ENCODE data around the gene FGF10.

The FGF10 gene

DNA sequence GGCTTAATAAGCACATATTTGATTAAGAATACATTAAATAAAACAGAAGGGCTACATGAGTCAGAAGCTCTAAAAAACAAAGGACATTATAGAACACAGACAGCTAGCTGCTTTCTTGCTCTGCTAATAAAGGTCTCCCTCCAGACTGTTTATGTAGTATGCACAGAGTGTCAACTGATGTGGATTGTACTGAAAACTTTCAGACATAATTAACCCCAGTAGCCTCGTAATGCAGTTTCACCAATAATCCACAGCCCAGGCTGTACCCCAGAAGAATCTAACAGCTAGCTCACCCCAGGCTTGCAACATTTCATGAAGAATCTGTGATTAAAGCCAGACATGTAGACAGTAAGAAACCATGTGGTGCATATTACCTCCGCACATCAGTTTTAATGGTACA lies 30.8 kb downstream of the FGF10 start:
- in situ Hi-C loops (cut with MboI; ENCODE audit: low sequenced_read_pairs), result no loop called here

DNA sequence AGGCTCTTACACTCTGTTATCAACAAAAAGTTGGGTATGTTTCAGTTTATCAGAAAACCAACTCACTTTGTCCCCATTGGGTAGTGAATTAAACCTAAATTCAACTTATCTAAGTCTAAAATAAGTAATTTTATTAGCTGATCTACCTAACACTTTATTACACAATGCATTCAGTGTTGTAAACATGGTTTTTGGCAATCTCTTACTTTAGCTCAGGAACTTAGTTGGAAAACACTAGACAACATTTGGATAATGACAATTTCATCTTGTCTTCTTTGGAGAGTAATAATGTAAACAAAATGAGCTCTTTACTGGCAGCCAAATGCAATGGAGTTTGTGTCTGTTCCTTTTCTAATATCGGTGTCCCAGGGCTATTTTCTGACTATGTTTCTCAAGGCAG lies 33.0 kb downstream of the FGF10 start:
- in situ Hi-C loops (cut with MboI; ENCODE audit: low sequenced_read_pairs), result no loop called here

DNA sequence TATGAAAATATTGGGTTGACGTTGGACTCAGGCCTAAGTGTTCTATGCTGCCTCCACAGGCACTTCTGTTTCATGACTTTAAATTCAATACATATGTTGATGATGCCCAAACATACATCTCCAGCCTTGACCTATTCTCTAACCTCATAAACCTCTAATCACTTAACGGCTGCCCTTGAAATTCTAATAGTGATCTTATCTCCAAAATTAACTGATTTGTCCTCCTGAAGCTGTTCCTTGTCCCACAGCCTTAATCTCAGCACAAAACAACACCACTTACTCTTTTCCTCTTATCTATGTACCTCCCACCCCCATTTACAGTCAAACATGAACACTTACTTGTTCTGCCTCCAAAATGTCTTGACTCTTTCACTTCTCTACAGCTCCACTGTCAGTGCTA lies 43.3 kb downstream of the FGF10 start:
- in situ Hi-C loops (cut with MboI; ENCODE audit: low sequenced_read_pairs), result no loop called here

DNA sequence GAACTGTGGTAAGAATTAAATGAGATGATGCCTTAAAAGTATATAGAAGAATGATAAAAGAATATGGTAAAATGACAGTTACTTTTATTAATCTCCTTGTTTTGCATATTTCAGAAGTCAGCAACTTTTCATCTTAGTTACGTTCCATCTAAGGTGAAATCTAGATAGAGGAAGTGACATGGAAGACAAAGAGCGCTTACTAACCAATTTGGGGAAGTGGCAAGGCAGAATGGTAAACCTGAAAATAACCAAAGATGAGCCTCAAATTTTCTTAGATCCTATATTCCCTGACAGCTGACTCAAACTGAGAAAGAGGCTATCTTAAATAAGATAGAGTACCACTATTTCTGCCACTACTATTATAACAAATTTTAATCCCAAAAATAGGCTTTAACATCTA lies 52.5 kb downstream of the FGF10 start:
- in situ Hi-C loops (cut with MboI; ENCODE audit: low sequenced_read_pairs), result no loop called here

DNA sequence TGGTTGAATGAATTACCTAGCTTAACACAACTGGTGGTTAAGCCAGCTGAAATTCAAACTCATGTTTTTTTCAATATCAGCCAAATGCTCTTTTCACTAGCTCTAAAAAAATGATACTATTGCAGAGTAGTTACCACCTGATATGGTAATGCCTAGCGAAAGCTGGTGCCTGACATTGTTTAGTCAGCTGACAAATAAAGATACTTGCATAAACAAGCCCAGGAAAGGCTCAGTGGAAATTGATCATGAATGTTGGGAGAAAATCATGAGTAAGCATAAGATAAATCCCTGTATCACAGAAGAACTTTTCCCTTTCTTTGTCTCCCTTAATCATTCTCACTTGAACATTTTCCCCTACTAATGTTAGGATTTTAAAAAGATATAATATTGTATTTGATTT lies 54.6 kb downstream of the FGF10 start:
- in situ Hi-C loops (cut with MboI; ENCODE audit: low sequenced_read_pairs), result no loop called here

DNA sequence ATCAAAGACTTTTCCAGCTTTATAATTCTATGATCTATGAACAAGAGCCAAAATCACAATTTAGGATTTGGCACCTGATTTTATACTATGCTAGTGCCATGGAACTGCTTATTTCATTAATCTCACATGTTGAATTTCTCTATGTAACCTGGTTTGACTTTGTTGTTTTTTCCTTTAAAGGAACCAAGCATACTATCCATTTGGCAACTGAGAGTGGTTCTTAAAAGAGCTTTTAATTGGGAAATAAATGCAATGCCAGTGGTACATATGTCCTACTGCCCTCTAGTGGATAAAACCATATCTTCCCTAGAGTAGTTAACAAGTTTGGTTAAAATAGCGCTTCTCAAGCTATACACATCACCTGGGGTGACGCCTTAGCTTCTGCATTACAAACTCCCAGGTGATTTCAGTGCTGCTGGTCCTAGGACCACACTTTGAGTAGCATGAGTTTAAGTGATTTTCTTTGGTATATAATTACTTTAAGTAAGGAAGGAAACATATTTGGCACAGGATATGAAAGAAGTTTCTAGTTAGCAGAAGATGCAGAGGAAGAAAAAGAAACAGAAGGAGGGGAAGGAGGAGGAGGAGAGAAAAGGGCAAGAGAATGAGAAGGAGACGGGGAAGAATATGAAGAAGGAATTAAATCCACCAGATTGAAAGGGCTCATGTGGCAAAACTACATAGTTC lies 56.8 kb downstream of the FGF10 start:
- in situ Hi-C loops (cut with MboI; ENCODE audit: low sequenced_read_pairs), result no loop called here

DNA sequence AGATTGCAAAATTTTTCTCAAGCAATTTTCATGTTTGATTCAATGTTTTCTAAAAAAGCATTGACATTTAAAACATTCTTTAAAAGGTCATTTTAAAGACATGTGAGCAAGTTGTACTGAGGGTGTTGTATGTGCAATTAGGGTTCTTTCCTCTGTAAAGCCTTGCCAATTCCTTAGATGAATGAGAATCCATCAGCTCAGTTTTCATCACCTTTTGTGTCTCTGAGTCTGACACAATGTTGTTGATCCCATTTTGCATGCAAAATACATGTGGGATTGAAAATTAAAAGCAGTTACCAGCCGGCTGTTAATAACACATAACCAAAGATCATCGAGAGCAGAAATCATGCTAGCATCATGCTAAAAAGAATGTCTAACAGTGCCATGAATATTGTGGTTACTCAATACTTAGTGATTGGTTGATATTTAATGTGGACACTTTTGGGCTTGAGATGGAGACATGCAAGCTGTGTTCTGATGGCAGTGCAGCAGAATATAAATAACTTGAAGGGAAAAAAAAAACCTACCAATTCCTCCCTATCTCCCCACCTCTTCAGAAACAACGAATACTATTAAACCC lies 57.7 kb downstream of the FGF10 start:
- in situ Hi-C loops (cut with MboI; ENCODE audit: low sequenced_read_pairs), result no loop called here

DNA sequence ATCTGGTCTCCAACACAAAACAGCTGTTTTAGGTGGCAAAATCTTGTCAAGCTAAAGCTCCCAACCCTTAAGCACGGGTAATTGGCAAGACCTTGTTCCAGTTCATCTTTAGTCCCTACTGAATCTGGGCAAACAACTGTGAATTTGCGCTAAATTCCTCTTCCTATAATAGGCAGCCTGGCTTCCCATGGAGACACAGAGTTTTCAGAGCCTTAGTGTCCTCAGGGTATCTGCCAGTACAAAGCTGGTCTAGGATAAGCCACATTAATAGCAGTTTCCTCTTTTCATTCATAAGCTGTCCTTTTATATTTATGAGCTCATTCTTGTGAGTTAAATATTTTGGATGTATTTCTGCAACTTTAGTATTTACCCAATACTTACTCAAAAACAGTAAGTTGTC lies 59.5 kb downstream of the FGF10 start:
- in situ Hi-C loops (cut with MboI; ENCODE audit: low sequenced_read_pairs), result no loop called here

DNA sequence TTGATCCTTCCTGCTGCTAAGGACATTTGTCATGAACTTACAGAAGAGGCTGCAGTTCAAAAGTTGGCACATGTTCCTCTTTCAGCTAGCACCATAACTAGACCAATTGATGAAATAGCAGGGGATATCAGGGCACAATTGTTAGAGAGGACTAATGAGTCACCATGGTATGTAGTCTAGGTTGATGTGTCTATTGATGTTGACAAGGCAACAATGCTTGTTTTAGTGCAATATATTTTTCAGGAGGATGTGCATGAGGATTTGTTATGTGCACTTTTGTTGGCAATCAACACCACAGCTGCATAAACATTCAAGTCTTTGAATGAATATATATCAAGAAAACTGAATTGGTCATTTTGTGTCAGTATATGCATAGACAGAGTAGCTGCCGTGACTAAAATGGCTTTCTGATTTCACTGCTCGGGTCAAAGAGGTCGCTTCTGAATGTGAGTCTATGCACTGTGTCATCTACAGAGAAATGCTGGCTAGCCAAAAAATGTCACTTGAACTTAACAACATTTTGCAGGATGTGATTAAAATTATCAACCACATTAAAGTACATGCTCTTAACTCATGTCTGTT lies 68.0 kb downstream of the FGF10 start:
- in situ Hi-C loops (cut with MboI; ENCODE audit: low sequenced_read_pairs), result no loop called here

DNA sequence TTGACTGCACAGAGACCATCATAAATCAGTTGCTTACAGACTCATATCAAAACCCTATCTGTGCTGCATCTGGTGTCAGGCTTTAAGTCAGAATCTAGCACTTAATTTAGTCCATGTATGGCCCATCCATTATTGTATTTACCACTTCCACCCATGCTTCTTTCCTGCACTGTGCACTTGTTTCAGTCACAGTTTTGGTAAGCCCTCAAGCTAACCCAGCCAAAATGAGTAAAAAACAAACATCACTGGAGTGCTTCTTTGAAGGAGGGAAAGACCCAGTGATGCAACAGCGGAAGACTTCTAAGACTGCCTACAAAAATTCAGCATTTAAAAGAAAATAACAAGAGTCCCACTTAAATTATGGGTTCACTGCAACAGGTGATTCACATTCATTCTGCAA lies 69.0 kb downstream of the FGF10 start:
- in situ Hi-C loops (cut with MboI; ENCODE audit: low sequenced_read_pairs), result no loop called here

DNA sequence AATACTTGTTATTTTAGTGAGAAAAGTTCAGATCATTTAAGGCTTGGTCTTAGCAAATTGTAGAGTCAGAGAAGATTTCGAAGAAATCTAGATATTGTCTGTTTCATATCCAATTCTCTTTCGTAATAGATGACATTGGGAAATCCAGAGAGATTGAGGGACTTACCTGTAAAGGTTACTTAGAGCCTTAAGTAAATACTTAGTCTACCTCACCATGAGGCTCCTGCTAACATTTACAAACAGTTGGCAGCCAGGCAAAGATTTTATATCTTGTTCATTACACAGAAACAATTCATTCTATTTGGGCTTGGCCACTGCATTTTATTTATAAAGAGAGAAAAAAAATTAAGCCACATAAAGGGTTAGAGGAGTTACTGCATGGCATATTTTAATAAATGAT lies 70.3 kb downstream of the FGF10 start:
- in situ Hi-C loops (cut with MboI; ENCODE audit: low sequenced_read_pairs), result no loop called here

DNA sequence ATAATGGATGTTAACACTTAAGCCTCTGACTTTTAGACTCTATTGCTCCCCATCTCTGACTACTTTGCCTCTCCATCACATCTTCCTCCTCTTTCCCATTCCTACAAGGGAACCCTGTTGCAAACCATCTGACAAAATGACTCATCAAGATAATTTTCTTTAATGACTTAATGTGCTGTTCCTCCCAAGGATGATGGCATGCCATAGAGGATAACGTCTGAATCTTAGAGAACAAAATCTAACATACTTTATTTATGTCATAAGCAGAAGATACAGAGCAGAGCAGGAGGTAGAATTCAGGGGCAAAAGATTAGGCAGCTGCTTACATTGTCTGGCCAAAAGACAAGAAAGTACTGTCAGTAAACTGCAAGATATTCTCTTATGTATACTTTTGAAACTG lies 76.8 kb downstream of the FGF10 start:
- in situ Hi-C loops (cut with MboI; ENCODE audit: low sequenced_read_pairs), result no loop called here

DNA sequence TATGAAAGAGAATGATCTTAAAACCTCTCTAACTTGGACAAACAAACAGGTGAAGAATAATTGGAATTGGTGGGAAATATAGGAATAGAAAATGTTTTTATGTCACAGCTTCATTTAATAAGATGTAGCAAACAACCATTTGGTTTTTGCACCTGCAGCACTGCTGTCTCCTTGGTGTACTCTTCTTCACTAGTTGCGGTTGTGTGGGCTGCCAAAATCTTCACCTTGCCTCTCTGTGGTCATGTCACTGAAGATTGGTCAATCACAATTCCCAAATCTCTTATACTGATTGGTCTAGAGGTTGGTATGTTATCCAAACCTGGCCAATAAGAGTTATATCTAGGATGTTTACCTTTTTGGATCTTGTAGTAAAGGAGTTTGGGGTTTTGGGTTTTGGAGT lies 88.7 kb downstream of the FGF10 start:
- in situ Hi-C loops (cut with MboI; ENCODE audit: low sequenced_read_pairs), result no loop called here

DNA sequence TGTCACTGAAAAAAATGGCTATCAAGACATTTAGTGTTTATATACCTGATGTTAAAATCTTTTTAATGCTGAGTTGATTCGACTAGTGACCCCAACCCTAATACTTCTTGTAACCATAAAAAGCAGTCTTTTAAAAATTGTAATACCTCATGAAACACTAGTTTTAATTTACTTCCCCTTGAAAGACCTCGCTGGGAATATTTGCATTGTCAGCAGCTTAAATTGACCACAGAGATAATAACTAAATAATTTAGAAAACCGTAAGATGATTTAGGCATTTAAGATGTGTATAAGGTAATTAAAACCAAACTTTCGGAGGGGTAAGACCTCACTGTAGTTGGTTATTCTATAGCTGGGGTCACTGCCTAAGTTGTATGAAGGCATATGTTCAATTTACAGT lies 89.8 kb downstream of the FGF10 start:
- in situ Hi-C loops (cut with MboI; ENCODE audit: low sequenced_read_pairs), result no loop called here

DNA sequence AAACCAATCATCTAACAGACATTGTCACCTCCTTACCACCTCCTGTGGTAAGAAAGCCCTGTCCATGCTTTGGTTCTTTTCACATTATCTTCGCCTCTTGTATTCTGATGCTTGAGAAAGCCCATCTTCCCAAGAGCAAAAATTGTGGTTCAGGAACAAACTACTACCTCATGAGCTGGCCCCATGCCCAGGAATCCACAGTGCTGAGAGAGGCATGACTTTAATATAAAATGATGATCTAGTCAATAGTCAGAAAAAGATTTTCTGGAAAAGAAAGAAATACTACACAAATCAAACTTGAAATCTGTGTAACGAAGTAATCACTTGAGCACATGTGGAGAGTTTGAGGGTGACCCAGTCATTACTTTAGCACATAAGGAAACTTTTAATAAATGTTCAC lies 94.7 kb downstream of the FGF10 start:
- in situ Hi-C loops (cut with MboI; ENCODE audit: low sequenced_read_pairs), result no loop called here

DNA sequence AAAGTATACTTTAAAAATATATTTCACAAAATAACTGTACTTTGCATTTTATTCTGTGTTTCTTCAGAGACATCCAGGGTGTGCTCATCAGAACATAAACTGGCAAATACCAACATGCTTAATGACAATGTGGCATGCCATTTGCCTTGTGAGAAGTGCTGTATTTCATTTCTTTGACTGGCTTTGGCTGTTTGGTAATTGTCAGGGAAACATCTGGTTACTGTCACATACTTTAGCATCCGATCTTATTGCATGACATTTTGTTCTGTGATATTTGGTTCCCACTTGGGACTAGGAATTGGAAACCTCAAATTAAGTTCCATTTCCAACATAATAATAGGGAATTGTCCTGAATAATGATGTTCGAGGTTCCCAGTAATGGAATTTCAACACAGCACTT lies 96.5 kb downstream of the FGF10 start:
- in situ Hi-C loops (cut with MboI; ENCODE audit: low sequenced_read_pairs), result no loop called here

DNA sequence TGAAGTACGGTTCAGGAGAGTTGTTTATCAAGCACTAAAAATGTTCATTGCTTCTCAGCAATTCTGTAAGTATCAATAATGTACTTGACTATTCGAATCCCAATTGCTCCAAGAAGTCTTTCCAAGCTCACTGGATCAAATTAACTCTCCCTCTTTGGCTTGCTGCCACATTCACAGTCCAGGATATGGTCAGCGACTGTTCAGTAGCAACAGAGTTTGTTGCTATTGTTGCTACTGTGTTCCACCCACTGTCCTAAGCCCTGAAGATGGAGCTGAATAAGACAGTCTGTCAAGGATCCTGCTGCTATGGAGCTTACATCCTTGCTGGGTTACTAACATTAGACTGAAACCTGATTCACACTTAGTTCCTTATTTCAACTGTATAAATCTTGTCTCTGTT lies 110.8 kb downstream of the FGF10 start:
- in situ Hi-C loops (cut with MboI; ENCODE audit: low sequenced_read_pairs), result no loop called here

DNA sequence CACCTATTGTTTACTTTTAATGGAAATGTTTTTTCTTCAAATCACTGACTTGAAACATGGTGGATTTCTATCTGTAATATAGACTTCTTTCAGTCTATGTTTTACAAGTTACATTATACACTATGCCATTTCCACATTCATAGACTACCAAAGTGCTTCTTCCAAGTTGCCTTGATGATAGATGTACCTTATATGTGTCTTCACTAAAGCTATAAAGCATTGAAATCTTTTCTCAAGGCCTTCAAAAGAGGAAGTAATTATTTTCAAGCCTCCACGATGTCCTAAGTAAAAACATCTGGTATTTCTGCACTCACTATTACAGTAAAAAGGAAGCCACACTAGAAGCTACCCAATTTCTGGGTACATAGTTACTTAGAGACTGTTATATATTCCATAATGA lies 113.3 kb downstream of the FGF10 start:
- in situ Hi-C loops (cut with MboI; ENCODE audit: low sequenced_read_pairs), result no loop called here

DNA sequence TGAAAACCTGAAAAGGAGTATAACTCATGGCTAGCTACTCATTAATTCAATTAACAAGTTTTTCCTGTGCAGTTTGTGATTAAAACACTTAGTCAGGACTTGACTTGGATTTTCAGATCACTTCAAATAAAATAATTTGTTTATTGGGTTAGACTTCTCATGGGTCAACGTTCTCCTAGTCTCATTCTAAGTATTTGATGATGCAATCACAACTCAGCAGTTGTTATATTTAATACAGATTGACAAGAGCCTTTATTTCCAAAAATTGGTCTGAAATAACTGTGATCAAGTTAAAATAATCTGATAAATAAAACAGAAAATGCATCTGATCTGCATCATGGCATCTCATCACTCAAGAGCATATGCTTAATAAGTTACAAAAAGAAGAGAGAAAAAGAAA lies 113.9 kb downstream of the FGF10 start:
- in situ Hi-C loops (cut with MboI; ENCODE audit: low sequenced_read_pairs), result no loop called here

DNA sequence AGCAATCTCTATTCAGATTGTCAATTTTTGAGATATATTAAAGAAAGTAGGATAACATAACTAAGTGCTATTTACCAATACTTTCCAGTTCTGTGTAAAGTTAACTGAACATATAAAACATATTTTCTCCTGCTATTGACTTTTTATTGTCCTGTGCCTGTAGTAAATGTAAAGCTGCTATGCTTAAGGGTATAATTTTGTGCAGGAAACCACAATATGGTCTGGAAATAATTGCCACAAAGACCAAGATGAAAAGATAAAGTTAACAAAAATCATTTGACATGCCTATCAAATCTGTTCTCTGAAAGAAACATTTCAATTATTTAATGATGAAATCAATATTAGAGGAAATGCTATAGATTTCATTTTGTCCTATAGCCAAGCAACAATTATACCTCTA lies 121.3 kb downstream of the FGF10 start:
- in situ Hi-C loops (cut with MboI; ENCODE audit: low sequenced_read_pairs), result no loop called here

DNA sequence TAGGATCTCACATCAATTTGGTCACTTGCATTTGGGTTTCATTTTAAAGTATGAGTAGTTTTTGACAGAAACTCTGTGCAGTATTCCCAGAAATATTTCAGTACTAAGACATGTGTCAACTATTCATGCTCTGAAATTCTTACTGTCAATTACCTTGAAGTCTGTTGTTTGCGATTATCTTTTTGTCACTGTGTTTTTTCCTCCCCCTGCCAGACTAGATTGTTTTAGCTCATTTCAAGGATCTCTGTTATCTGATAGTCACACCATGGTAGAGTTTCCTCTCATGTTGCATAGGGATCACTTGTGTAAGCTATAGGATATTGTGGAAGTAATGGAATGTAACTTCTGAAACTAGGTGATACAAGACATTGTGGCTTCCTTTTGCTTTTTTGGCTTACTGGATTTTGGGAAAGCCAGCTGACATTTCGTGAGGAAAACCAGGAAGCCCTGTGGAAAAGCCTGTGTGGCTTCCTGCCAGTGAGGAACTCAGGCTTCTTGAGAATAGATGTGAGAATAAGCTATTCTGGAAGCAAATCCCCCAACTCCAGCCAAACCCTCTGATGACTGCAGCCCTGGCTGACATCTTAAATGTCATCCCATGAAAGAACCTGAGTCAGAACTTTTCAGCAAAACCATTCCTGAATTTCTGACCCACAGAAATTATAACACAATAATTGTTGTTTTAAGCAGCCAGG lies 122.2 kb downstream of the FGF10 start:
- in situ Hi-C loops (cut with MboI; ENCODE audit: low sequenced_read_pairs), result no loop called here

DNA sequence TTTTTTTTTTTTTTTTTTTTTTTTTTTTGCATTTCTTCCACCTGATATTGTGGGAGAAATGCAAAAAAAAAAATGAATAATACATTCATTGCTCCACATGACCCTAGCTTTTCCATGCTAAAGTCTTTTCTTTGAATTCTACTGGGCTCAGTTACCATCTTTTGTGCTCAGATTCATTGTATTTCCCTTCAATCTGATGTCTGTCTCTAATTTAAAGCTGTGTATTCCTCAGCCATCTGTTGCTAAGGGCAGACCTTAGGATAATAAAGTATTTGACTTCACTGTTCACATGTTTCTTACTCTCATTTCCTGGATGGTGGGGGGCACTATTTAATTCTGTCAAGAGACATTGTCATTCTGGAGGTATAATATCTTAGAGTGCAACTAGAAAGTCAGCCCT lies 123.5 kb downstream of the FGF10 start:
- in situ Hi-C loops (cut with MboI; ENCODE audit: low sequenced_read_pairs), result no loop called here

Measured in HL-60/S4 treated with phorbol 12-myristate 13-acetate at 8.2 ng/mL for 4 days and 3 days (cell line).